ENCODE results near the gene ARHGAP32.
"Not testable (repeated sequence)": the region's sequence is repeated elsewhere in the genome, so short reads cannot be mapped to it uniquely, and the experiment has no call there.

ARHGAP32 gene

DNA sequence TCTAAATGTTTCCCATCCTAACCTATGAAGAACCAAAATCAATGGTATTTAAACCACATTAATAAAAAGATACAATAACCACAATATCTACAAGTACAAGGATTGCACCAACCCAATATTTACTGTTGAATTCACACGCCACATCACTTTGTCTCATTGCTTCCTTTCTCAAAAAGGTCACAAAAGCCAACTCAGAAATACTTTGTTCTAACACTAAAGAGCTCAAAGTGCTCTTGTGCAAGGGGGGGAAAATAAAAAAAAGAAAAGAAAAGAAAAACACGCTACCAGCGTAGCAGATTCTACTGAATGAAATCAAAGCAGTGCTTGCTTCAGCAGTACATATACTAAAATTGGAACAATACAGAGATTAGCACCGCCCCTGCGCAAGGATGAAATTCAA is 10.5 kb upstream of the ARHGAP32 start:
- DNase-seq (ENCODE audit: low spot score), result no peak

DNA sequence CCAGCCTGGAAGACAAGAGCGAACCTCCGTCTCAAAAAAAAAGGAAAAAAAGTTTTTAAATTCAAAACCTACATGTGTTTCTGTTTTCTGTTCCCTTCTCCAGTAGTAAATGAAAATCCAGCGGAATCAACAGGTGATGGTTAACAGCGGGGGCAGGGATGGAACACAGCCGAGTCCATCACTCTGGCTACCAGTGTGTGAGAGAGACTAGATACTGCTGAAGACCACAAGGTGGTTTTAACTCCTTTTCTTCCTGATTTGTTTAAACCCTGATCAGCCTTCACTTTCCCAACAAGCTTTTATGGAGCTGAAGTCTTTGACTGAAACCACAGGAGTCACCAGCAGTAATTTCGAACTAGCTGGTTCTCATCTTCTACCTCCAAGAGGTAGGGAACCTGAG is 3.6 kb upstream of the ARHGAP32 start:
- no peak for DNase-seq (ENCODE audit: low spot score)

DNA sequence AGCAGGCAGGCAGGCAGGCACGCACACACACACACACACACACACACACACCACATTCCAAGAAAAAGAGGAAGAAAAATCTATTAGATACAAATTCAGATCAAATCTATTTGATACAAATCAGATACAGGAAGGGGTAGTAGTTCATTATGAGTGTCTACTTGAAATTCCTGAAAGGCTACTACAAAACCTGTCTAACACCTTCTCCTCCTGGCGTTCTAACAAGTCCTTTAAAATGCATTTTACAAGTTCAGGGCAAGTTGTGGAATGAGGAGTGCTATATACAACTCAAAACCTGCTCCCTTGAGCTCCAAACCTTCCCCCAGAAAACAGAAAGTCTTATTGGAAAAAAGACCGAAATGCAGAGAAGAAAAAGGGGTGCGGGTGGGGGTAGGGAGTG is 476 bp downstream of the ARHGAP32 start:
- no peak for DNase-seq (ENCODE audit: low spot score)

DNA sequence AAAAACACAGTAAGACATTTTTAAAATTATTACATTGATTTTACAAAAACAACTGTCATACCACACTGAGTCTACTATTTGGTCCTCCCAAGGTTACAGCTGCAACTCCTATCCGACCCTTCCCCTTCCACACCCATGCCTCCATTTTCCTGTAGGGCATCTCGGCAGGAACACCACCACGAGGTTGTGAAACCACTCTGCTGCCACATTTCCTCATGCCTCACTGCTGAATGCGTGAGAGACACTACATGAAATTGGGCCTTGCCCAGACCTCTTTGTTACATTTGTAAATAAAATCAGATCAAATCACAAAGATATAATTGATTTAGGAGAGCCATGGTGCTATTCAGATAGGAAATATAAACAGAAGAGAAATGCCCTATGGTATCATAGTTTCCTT is 2.0 kb downstream of the ARHGAP32 start:
- DNase-seq (ENCODE audit: low spot score), result no peak

DNA sequence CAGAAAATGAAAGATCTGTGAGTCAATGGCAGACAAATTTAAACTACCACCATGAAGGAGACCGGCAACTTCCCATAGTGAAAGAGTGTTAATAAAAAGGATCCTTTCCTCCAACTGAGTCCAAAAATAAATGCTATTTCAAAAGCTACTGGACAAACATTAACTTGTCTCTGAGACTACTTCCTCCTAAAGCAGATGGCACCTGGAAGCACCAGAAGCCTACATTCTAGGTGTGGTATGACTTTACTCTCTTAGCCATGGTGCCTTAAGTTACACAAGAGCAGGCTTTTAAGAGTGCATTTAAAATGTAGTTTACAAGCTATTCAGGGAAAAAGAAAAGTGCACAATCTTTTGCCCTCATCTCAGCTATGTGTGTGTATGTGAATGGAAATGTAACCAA is 2.5 kb downstream of the ARHGAP32 start:
- DNase-seq (ENCODE audit: low spot score), result no peak

DNA sequence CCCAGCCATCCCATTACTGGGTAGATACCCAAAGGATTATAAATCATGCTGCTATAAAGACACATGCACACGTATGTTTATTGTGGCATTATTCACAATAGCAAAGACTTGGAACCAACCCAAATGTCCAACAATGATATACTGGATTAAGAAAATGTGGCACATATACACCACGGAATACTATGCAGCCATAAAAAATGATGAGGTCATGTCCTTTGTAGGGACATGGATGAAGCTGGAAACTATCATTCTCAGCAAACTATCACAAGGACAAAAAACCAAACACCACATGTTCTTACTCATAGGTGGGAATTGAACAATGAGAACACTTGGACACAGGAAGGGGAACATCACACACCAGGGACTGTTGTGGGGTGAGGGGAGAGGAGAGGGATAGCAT is 7.0 kb downstream of the ARHGAP32 start:
- not testable (repeated sequence) for DNase-seq (ENCODE audit: low spot score)

DNA sequence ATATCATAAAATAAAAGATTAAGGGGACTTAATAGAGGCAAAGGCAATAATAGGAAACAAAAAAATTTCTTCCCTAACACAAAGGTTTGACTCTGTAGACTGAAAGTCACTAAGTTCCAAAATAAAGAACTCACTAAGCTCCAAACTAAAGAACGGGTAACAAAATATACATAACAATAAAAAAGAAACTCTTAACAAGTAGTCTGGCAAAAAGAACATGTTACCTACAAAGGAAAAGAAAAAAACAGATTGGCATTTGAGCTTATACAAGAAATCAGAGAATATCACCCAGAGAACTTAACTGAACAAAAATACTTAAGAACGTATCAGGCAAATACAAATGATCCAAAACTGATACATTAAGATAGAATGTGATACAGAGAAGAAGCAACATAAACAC is 7.5 kb downstream of the ARHGAP32 start:
- DNase-seq (ENCODE audit: low spot score), result no peak

DNA sequence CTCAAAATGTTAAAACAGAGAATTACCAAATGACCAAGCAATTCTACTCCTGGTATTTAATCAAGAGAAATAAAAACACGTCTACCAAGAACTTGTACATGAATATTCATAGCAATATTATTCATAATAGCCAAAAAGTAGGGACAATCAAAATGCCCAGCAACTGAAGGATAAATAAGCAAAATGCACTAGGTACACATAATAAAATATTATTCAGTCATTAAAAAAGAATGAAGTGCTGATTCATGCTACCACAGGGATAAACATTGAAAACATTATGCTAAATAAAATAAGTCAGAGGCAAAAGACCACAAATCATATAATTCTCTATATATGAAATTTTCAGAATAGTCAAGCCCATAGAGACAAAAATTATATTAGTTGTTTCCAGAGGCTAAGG is 24.8 kb downstream of the ARHGAP32 start:
- DNase-seq (ENCODE audit: low spot score), result no peak

DNA sequence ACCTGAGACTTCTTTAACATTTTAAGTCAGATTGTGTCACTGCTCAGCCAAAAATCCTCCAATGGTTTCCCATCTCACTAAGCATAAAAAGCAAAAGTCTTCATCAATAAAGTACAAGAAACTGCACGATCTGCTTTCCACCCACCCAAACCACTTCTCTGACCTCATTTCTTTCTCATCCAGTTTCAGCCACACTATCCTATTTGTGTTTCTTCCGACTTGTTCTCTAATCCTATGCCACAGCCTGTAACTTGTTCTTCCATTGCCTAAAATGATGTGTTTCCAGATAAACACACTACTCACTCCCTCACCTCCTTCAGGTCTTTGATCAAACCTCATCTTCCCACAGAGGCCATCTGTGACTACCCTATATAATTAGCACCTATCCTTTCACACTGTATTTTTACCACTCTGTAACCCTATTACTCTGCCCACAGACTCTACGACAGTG is 28.4 kb downstream of the ARHGAP32 start:
- no peak for DNase-seq (ENCODE audit: low spot score)

DNA sequence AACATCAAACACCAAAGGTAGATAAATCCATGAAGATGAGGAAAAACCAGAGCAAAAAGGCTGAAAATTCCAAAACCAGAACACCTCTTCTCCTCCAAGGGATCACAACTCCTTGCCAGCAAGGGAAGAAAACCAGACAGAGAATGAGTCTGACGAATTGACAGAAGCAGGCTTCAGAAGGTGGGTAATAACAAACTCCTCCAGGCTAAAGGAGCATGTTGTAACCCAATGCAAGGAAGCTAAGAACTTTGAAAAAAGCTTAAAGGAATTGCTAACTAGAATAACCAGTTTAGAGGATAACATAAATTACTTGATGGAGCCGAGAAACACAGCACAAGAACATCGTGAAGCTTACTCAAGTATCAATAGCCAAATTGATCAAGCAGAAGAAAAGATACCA is 35.0 kb downstream of the ARHGAP32 start:
- not testable (repeated sequence) for DNase-seq (ENCODE audit: low spot score)

DNA sequence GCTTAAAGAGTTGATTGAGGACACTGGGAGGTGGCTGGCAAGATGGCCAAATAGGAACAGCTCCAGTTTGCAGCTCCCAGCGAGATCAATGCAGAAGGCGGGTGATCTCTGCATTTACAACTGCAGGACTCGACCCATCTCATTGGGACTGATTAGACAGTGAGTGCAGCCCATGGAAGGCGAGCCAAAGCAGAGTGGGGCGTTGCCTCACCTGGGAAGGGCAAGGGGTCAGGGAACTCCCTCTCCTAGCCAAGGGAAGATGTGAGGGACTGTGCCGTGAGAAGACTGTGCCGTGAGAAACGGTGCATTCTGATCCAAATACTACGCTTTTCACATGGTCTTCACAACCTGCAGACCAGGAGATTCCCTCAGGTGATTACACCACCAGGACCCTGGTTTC is 36.4 kb downstream of the ARHGAP32 start:
- DNase-seq (ENCODE audit: low spot score), result no peak

DNA sequence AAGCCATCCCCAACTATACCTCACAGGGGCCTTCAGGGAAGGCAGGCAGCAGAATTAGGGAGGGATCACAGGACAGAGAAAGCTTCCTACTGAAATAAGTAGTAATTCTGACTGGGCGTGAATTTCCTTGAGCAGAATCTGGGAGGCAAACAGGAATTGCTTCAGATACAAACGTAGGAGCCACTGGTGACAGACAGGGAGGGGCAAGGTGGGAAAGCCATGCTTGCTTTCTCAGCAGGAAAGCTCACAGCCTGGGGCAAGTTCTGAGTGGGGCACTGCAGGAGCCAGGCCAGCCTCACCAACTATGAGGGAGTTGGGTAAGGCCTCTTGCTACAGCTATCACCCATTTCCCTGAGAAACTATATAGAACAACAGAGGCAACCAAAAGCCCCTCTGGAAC is 43.6 kb downstream of the ARHGAP32 start:
- DNase-seq (ENCODE audit: low spot score), result no peak

DNA sequence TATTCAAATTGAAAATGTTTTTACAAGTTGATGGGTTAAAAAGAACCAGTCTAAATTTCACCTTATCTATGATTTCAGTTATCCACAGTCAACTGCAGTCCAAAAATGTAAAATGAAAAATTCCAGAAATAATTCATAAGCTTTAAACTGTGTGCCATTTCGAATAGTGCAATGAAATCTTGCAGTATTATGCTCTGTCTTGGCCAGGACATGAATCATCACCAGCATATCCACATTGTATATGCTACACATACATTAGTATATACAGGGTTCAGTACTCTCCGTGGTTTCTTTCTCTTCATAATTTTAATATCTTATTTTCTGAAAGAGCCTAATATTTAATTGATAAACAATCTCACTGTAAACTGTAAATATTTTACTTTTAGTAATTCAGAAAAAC is 45.9 kb downstream of the ARHGAP32 start:
- no peak for DNase-seq (ENCODE audit: low spot score)

DNA sequence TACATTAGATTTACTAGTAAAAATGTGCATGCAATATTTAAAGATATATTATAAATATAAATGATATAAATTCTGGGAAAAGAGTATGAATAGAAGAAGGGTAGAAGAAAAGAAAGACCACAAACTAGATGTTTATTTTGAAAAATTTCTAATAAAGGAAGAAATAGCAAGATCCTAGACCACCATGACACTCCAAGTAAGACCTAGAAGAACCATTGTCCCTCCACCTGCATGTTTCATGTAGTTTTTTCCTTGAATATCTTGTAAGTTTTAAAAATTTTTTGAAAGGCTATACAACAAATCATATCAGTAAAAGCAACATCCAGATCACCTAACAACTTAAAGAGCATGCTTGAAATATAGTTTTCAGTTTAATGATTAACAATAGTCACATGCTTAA is 46.8 kb downstream of the ARHGAP32 start:
- DNase-seq (ENCODE audit: low spot score), result no peak

DNA sequence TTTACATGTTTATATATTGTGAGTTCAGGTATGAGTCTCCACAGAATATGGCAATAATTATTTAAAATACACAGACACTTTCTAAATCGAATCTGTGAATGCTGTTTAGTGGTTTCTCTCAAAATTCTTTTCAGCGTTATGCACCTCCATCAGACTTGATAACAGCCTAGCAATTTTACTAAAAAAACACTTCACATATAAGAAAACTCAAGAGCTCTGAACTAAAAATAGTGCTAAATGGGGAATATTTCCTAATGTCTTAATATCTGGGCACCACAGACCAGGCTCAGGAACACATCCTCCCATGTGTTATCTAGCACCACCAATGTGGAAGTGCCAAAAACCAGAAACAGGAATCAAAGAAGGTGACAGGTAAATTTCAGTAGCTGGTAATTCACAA is 47.9 kb downstream of the ARHGAP32 start:
- DNase-seq (ENCODE audit: low spot score), result no peak

DNA sequence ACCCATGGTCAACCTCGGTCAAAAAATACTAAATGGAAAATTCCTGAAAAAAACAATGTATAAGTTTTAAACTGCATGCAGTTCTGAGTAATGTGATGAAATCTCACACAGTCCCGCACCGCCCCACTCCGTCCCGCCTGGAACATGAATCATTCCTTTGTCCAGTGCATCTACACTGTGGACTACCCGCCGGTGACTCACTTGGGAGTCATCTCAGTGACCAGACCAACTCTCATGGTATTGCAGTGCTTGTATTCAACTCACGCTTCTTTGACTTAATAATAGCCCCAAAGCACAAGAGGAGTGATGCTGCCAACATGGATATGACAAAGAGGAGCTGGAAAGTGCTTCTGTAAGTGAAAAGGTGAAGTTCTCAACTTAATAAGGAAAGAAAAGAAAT is 48.8 kb downstream of the ARHGAP32 start:
- DNase-seq (ENCODE audit: low spot score), result no peak

DNA sequence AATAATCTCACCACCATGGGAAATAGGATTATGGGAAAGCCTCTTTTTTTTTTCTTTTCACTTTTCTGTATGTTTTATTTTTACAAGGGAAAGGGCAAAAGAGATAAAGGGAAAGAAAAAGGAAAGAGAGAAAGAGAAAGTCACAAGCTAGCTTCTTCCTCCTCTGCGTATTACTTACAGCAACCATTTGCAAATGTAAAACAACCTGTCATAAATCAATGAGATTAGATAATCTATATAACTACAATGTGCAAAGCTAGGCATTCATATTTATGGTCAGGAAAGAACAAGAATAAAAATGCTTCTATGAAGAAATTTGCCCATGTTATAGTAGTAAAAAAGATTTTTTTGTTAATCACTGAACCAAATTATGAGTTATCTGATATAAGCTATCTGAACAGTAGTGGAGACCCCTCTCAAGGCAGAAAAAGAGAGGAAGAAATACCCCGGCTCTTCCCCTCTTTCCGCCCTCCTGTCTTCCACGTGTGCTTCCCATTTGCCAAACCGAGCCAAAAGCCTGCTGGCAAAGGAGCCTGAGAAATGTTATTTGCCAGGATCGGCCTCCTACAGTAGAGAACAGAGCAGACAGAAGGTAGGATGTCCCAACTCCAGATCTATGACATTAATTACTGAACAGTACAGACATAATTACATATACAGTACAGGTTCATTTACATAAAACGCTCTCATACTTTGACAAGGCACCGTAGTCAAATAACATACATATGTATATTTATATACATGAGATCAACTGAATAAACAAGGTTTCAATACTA is 50.2 kb downstream of the ARHGAP32 start:
- no peak for DNase-seq (ENCODE audit: low spot score)

DNA sequence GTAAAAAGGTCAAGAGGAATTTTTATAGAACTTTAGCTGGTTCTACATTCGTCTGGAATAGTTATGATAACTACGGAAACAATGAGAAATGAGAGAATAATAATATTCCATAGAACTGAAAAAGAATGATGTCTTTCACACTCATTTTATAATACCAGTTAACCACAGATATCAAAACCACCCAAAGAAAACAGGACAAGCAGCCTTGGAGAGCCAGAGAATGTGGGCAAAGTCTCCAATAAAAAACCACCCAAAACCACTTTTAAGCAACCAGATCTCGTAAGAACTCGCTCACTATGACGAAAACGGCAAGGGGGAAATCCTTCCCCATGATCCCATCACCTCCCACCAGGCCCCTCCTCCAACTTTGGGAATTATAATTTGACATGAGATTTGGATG is 60.8 kb downstream of the ARHGAP32 start:
- no peak for DNase-seq (ENCODE audit: low spot score)

DNA sequence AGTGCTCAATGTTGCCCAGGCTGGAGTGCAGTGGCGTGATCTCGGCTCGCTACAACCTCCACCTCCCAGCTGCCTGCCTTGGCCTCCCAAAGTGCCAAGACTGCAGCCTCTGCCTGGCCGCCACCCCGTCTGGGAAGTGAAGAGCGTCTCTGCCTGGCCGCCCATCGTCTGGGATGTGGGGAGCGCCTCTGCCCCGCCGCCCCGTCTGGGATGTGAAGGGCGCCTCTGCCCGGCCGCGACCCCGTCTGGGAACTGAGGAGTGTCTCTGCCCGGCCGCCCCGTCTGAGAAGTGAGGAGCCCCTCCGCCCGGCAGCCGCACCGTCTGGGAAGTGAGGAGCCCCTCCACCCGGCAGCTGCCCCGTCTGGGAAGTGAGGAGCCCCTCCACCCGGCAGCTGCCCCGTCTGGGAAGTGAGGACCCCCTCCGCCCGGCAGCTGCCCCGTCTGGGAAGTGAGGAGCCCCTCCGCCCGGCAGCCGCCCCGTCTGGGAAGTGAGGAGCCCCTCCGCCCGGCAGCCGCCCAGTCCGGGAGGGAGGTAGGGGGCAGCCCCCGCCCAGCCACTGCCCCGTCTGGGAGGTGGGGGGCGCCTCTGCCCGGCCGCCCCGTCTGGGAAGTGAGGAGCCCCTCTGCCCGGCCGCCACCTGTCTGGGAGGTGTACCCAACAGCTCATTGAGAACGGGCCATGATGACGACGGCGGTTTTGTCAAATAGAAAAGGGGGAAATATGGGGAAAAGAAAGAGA is 63.1 kb downstream of the ARHGAP32 start:
- DNase-seq (ENCODE audit: low spot score), result not testable (repeated sequence)

DNA sequence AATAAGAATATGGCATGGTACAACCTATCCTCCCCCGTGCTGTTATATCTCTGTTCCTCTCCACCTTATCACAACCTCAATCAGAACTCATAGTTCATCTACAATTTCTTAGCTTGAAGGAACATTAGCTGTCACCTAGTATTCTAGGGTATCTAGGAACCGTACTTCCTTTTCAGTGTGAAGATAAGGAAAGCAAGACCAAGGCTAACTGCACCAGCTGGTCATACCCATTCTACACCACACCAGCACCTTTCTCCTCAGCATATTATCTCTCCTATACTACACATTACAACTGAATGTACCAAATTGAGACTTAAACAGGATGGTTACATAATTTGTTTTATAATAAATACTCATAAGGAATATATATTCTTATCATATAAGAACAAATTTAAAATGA is 73.1 kb downstream of the ARHGAP32 start:
- no peak for DNase-seq (ENCODE audit: low spot score)

DNA sequence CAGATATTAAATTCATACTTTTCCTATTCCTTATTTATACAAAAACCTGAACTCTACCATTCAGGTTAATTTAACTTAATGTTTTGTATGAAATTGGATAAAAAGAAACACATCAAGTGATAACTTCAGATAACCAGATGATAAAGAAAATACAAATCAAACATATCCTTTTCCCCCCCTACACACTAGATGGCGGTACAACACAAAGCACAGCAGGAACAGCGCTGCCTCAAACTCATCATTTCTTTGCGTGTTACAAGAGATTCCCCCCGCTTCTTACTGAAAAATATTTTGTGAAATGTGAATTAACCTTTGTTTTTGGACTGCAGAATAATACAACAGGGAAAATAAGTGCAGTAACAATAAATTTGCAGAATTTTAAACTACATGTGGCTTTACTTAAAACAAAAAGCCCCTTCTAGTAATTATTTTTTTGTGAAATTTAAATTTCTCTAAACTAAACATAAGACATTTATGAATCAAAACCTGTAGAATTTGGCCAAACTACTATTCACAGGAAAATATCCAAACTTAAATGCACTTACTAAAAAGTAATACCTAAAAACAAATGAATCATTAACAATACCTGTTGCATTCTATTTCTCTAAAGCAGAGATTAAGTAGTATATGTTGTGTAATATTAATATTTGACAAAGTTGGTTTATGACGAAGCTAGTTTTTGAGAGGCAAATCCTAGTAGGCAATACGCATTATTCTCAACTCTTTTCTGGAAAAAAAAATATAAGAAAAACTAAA is 74.4 kb downstream of the ARHGAP32 start:
- no peak for DNase-seq (ENCODE audit: low spot score)

DNA sequence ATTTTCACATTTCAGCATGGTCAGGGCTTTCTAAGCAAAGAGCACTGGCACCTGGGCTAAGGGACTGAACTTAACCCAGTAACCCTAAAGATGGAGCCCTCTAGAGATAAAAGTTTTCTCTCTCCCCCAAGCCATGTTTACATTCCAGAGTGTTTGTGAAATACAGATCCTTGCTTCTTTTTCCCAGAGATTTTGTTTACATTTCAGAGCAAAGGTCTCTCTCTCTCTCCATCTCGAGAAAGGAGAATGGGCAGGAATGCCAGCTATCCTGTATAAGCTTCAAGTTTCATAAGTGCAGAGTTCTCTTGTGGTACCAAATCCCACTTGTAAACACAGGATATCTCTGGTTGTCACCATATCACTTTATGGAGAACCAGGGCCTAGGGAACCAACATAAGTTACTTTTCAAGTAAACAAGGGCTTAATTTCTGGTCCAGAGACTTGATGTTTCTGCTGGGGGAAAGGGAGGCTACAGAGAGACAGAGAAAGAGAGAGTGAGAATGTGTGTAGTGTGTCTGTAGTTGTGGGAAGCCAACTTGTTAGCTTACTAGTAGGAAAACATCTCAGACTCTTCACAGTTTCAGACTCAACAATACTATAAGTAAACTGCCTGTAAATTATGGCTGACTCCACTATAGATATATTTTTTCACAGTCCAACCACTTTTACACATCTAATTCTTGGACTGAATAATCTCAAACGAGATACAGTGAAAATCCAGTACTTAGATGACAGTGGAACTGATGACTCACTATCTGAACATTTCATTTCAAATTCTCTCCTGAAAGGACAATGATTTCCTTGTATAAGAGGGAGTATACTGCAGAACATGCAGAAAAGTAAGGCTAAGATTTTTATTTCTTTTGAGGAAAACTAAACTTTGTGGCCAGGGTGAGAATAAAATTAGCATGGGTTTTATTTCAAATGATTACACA is 76.2 kb downstream of the ARHGAP32 start:
- DNase-seq (ENCODE audit: low spot score), result no peak

Data from HuH-7.5 (cell line).